H1 (cell line): Measurements from ENCODE around the gene ARHGEF11. TPM values are rescaled to one million over a fixed set of nuclear protein-coding genes. Genes with fewer than 3 reads are reported as not detected.

Experiments
- CTCF ChIA-PET: fragments of 300-600 bp; sonication (Branson Sonifier 250); formaldehyde crosslinking; loops from one replicate; lab custom pipeline; 2021; ENCODE audit not compliant: partially characterized antibody; lab: Charles Lee
- POLR2A ChIA-PET: fragments of 300-600 bp; sonication (Branson Sonifier 250); formaldehyde crosslinking; loops from one replicate; lab custom pipeline; 2021; ENCODE audit warnings: inconsistent platforms; ENCODE audit not compliant: partially characterized antibody; lab: Charles Lee
- DNase-seq, 2 experiments: peaks; one replicate each; pipeline versions ENCODE4 v3.0.0 to v3.0.0-alpha.2; 2010 to 2022; ENCODE audit warnings: low spot score in 2 of 2, low read depth in 1 of 2, mixed read lengths in 1 of 2
- FAIRE-seq: peaks from 2 replicates; lab custom pipeline; 2011; peaks lifted over from hg19 to GRCh38; lab: Jason Lieb, UNC
- H2AFZ ChIP-seq: 2 replicates; pipeline ENCODE4 v1.8.1; 2012; ENCODE audit warnings: low read length, inconsistent platforms
- H2AK5ac ChIP-seq: 2 replicates; pipeline ENCODE4 v1.6.1; 2013; ENCODE audit warnings: low read depth, low read length
- H2BK120ac ChIP-seq: replicated peaks from 2 replicates; pipeline ENCODE3; 2013; ENCODE audit warnings: low read depth, low read length, inconsistent platforms
- H2BK12ac ChIP-seq: 2 replicates; pipeline ENCODE4 v1.6.1; 2013; ENCODE audit warnings: low read depth, low read length
- H2BK15ac ChIP-seq: 2 replicates; pipeline ENCODE4 v1.6.1; 2013; ENCODE audit warnings: low read length
- H2BK20ac ChIP-seq: 2 replicates; pipeline ENCODE4 v1.6.1; 2013; ENCODE audit warnings: low read length
- H2BK5ac ChIP-seq: 2 replicates; pipeline ENCODE4 v1.6.1; 2013; ENCODE audit warnings: low read depth, low read length
- H3K14ac ChIP-seq: 2 replicates; pipeline ENCODE4 v1.6.1; 2013; ENCODE audit warnings: inconsistent platforms; ENCODE audit not compliant: insufficient read length
- H3K18ac ChIP-seq: 2 replicates; pipeline ENCODE4 v1.6.1; 2013; ENCODE audit warnings: low read length; ENCODE audit errors: extremely low read depth
- H3K23ac ChIP-seq: 2 replicates; pipeline ENCODE4 v1.6.1; 2013; ENCODE audit warnings: inconsistent platforms; ENCODE audit not compliant: insufficient read length
- H3K23me2 ChIP-seq: 2 replicates; pipeline ENCODE4 v1.6.1; 2013; ENCODE audit warnings: low read depth, low read length
- H3K27ac ChIP-seq: 2 replicates; pipeline ENCODE4 v1.6.1; 2011; ENCODE audit warnings: low read depth, low read length, inconsistent platforms
- H3K27me3 ChIP-seq, 4 experiments: replicated peaks in 1 of 4; 1 replicate in 1 of 4; 2 replicates in 3 of 4; pipeline versions ENCODE4 v1.6.1 to v1.8.1; 2011 to 2013; ENCODE audit warnings: low read length in 3 of 4, mild to moderate bottlenecking in 3 of 4, inconsistent platforms in 2 of 4, mixed read lengths in 2 of 4, moderate library complexity in 1 of 4; ENCODE audit not compliant: control insufficient read depth in 3 of 4, insufficient read depth in 3 of 4; ENCODE audit errors: extremely low read depth in 1 of 4
- H3K36me3 ChIP-seq, 4 experiments: 2 replicates each; pipeline versions ENCODE4 v1.6.1 to v1.8.1; 2011 to 2013; ENCODE audit warnings: mild to moderate bottlenecking in 4 of 4, low read length in 3 of 4, moderate library complexity in 2 of 4, control low read depth in 1 of 4, inconsistent platforms in 1 of 4; ENCODE audit not compliant: insufficient read depth in 4 of 4, control insufficient read depth in 2 of 4
- H3K4ac ChIP-seq: replicated peaks from 2 replicates; pipeline ENCODE3; 2013; ENCODE audit warnings: low read length, low read depth, mixed read lengths, inconsistent platforms; ENCODE audit not compliant: insufficient read length
- H3K4me1 ChIP-seq, 4 experiments: replicated peaks in 1 of 4; 1 replicate in 1 of 4; 2 replicates in 3 of 4; pipeline versions ENCODE4 v1.6.1 to v1.8.1; 2011 to 2013; ENCODE audit warnings: low read length in 3 of 4, inconsistent platforms in 2 of 4, mixed read lengths in 1 of 4; ENCODE audit not compliant: insufficient read depth in 4 of 4, control insufficient read depth in 3 of 4
- H3K4me2 ChIP-seq, 2 experiments: 2 replicates each; pipeline versions ENCODE4 v1.6.1 to v1.8.1; 2011 to 2013; ENCODE audit warnings: low read depth in 2 of 2, low read length in 2 of 2, control low read depth in 1 of 2, inconsistent platforms in 1 of 2, mild to moderate bottlenecking in 1 of 2; ENCODE audit not compliant: insufficient read depth in 1 of 2
- H3K4me3 ChIP-seq, 4 experiments: fragments of 200-600, 300-600 bp in 1 of 4; sonication (generic), shearing (Covaris generic), sonication (Bioruptor Twin) in 1 of 4; 2 replicates each; pipeline versions ENCODE4 v1.5.1 to v1.8.1; 2011 to 2016; ENCODE audit warnings: low read length in 4 of 4, low read depth in 3 of 4, control low read depth in 2 of 4, inconsistent platforms in 2 of 4, mild to moderate bottlenecking in 2 of 4, mixed read lengths in 1 of 4, moderate library complexity in 1 of 4; ENCODE audit not compliant: insufficient read depth in 2 of 4; ENCODE audit errors: extremely low read depth in 1 of 4
- H3K56ac ChIP-seq: replicated peaks from 2 replicates; pipeline ENCODE3; 2013; ENCODE audit warnings: low read depth, mild to moderate bottlenecking, mixed read lengths, low read length, inconsistent platforms; ENCODE audit not compliant: insufficient read length
- H3K79me1 ChIP-seq: 2 replicates; pipeline ENCODE4 v1.6.1; 2013; ENCODE audit warnings: low read depth, low read length, control low read depth
- H3K79me2 ChIP-seq, 2 experiments: 2 replicates each; pipeline versions ENCODE4 v1.6.1 to v1.8.1; 2012 to 2013; ENCODE audit warnings: low read length in 2 of 2, mild to moderate bottlenecking in 2 of 2, inconsistent platforms in 1 of 2; ENCODE audit not compliant: insufficient read depth in 2 of 2, control insufficient read depth in 1 of 2
- H3K9ac ChIP-seq, 4 experiments: replicated peaks in 1 of 4; 1 replicate in 1 of 4; 2 replicates in 3 of 4; pipeline versions ENCODE4 v1.6.1 to v1.8.1; 2011 to 2013; ENCODE audit warnings: low read depth in 3 of 4, low read length in 3 of 4, control low read depth in 2 of 4, mild to moderate bottlenecking in 2 of 4, moderate library complexity in 2 of 4, inconsistent platforms in 1 of 4; ENCODE audit errors: extremely low read depth in 1 of 4
- H3K9me3 ChIP-seq, 2 experiments: 2 replicates each; pipeline versions ENCODE4 v1.6.1 to v1.8.1; 2012 to 2013; ENCODE audit warnings: mild to moderate bottlenecking in 2 of 2, moderate library complexity in 2 of 2, control low read depth in 1 of 2, inconsistent platforms in 1 of 2, low read depth in 1 of 2, low read length in 1 of 2, mixed read lengths in 1 of 2; ENCODE audit not compliant: insufficient read depth in 2 of 2
- H4K20me1 ChIP-seq, 2 experiments: replicated peaks in 1 of 2; 2 replicates each; pipeline versions ENCODE3 to v1.8.1; 2011 to 2013; ENCODE audit warnings: inconsistent platforms in 2 of 2, low read length in 2 of 2, mild to moderate bottlenecking in 1 of 2; ENCODE audit not compliant: insufficient read depth in 2 of 2, control insufficient read depth in 1 of 2
- H4K5ac ChIP-seq: 2 replicates; pipeline ENCODE4 v1.6.1; 2013; ENCODE audit warnings: low read length, low read depth, mixed read lengths, inconsistent platforms; ENCODE audit not compliant: insufficient read length
- H4K8ac ChIP-seq: 2 replicates; pipeline ENCODE4 v1.8.0; 2013; ENCODE audit warnings: mild to moderate bottlenecking, moderate library complexity, low read length, inconsistent platforms; ENCODE audit not compliant: insufficient read depth; ENCODE audit errors: extremely low read depth
- H4K91ac ChIP-seq: replicated peaks from 2 replicates; pipeline ENCODE3; 2013; ENCODE audit warnings: low read length, mixed read lengths, inconsistent platforms; ENCODE audit not compliant: insufficient read length
- ATF3 ChIP-seq: IDR thresholded peaks from 2 replicates; pipeline ENCODE4 v1.6.1; 2011; ENCODE audit warnings: low read depth, mild to moderate bottlenecking, low read length; ENCODE audit not compliant: insufficient read depth
- CHD1 ChIP-seq: IDR thresholded peaks from 2 replicates; pipeline ENCODE4 v1.6.1; 2012; ENCODE audit warnings: low read depth, low read length, improper control_type of control experiment
- FOSL1 ChIP-seq: IDR thresholded peaks from 2 replicates; pipeline ENCODE4 v1.6.1; 2011; ENCODE audit warnings: mild to moderate bottlenecking, low read depth, low read length, moderate library complexity; ENCODE audit not compliant: insufficient read depth
- NANOG ChIP-seq: IDR thresholded peaks from 2 replicates; pipeline ENCODE4 v1.6.1; 2011; ENCODE audit warnings: low read length, low read depth, mild to moderate bottlenecking, inconsistent platforms; ENCODE audit not compliant: insufficient read depth, poor library complexity, severe bottlenecking
- NRF1 ChIP-seq: IDR thresholded peaks from 2 replicates; pipeline ENCODE4 v1.6.1; 2011; ENCODE audit warnings: mild to moderate bottlenecking, low read depth, low read length, improper control_type of control experiment
- POLR2AphosphoS5 ChIP-seq: IDR thresholded peaks from 2 replicates; pipeline ENCODE4 v1.6.1; 2011; ENCODE audit warnings: low read depth, low read length
- SIN3A ChIP-seq, 2 experiments: IDR thresholded peaks in 1 of 2; conservative IDR thresholded peaks in 1 of 2; 2 replicates each; pipeline ENCODE4 v1.6.1; 2011 to 2012; ENCODE audit warnings: low read length in 2 of 2, improper control_type of control experiment in 1 of 2, low read depth in 1 of 2, mild to moderate bottlenecking in 1 of 2
- WGBS, 2 experiments: shearing (Covaris generic) in 1 of 2; methylation state at CpG; one replicate each; pipeline versions ENCODE4 v1.1.6 to v1.1.7; 2013 to 2015; ENCODE audit warnings: low lambda C conversion rate in 2 of 2, mixed read lengths in 2 of 2, inconsistent platforms in 1 of 2, low coverage in 1 of 2, missing lambda C conversion rate in 1 of 2; ENCODE audit not compliant: insufficient replicate concordance in 2 of 2, insufficient coverage in 1 of 2, insufficient read length in 1 of 2; ENCODE audit errors: extremely low coverage in 1 of 2, missing lambda C conversion rate in 1 of 2; 5-methylcytosine and 5-hydroxymethylcytosine counted together
- polyA plus RNA-seq, 7 experiments: library from polyadenylated mRNA; depleted of rRNA in 3 of 7; stranded (reverse) in 5 of 7; unstranded in 2 of 7; fragments of >200 nt in 5 of 7; fragments of 200-250 nt in 2 of 7; gene quantifications; 1 replicate in 5 of 7; 2 replicates in 1 of 7; 4 replicates in 1 of 7; pipeline versions ENCODE4 v1.2.1 to v1.2.3, GENCODE V29; 2011 to 2013; ENCODE audit warnings: missing spikeins in 2 of 7, mixed read lengths in 2 of 7
- total RNA-seq: library from RNA; stranded (reverse); fragmentation: NEBNext Ultra II Directional; extraction: Animal tissue kit (Norgen Biotek cat#: 25700); gene quantifications from 2 replicates; pipeline ENCODE4 v1.2.1, GENCODE V29; 2021

ARHGEF11 gene
- total and polyA plus RNA-seq, 2 of the 8 experiments (the other 6 are each of a cell fraction or from before 2014, with no cell fraction given), result 19.9 to 33.1 TPM

GRCh38 chr1:156900896-156901589 is 144.5 kb downstream of the ARHGEF11 start:
- ChIA-PET CTCF (interaction anchor here (1.0 to 6.7 kb wide), 14 partner anchors 8 to 281 kb away, joined by 3 to 73 read pairs (median 7); partner anchors contain the start of genes LRRC71, NTRK1 and PEAR1), POLR2A (interaction anchor here (0.7 to 1.2 kb wide), 5 partner anchors 10 to 23 kb away, joined by 3 to 4 read pairs (median 3); no protein-coding TSS in a partner anchor)
- H2AFZ ChIP-seq, result no peak overlapping the region
- no peak overlapping the region for H2BK12ac ChIP-seq
- H3K9me3 ChIP-seq, result peaks cover 0 to under 1% of the 10 kb centered on the region in 2 experiments; a peak in 1 of 4 replicates
- no peak overlapping the region for H2AK5ac ChIP-seq
- no peak overlapping the region for H3K4me2 ChIP-seq
- H2BK120ac ChIP-seq, result no peak overlapping the region
- TF ChIP-seq POLR2AphosphoS5 (no peak), NANOG (no peak), NRF1 (no peak), CHD1 (no peak), FOSL1 (no peak), ATF3 (no peak), SIN3A (conservative IDR thresholded peaks at IDR 0.05 in 1 of 2, IDR thresholded peaks at IDR 0.05 in 1 of 2; ENCODE audit: low read depth in 1 of 2, low read length in 2 of 2) (no peak)
- H3K79me1 ChIP-seq, result no peaks in the 10 kb centered on the region
- no peak overlapping the region for H2BK20ac ChIP-seq
- H2BK15ac ChIP-seq, result no peak overlapping the region
- H3K56ac ChIP-seq, result no peak overlapping the region
- H3K18ac ChIP-seq, result no peak overlapping the region
- H4K20me1 ChIP-seq, result no peaks in the 10 kb centered on the region
- H3K9ac ChIP-seq, result no peak overlapping the region
- peaks cover 0 to 7% (median 2%) of the 10 kb centered on the region in 4 experiments; a peak in 4 of 7 replicates for H3K27me3 ChIP-seq
- no peak overlapping the region for H3K4me3 ChIP-seq
- H3K79me2 ChIP-seq, result no peaks in the 10 kb centered on the region
- no peak overlapping the region for H4K5ac ChIP-seq
- H3K36me3 ChIP-seq, result no peaks in the 10 kb centered on the region
- 92% methylated on average over 6 of the region's 6 CpGs; no CpG with 5 or more reads in 1 of the 2 experiments for WGBS, 2 experiments
- no peak overlapping the region for H3K4ac ChIP-seq
- H3K23ac ChIP-seq, result no peak overlapping the region
- DNase-seq (no peak), FAIRE-seq (no peak)
- peaks cover 0 to 7% (median 1%) of the 10 kb centered on the region in 4 experiments; a peak in 2 of 7 replicates for H3K4me1 ChIP-seq
- peak overlapping the region; percentile 9; the same call in 1 of the 2 replicates for H4K8ac ChIP-seq
- no peak overlapping the region for H2BK5ac ChIP-seq
- H3K27ac ChIP-seq, result no peak overlapping the region
- no peak overlapping the region for H3K14ac ChIP-seq
- H4K91ac ChIP-seq, result no peak overlapping the region
- no peaks in the 10 kb centered on the region for H3K23me2 ChIP-seq
